H1 (cell line): ENCODE results near the gene TNIK. TPM values are rescaled to one million over a fixed set of nuclear protein-coding genes. Genes with fewer than 3 reads are reported as not detected.

Experiments used
- TBP ChIP-seq: IDR thresholded peaks from 2 replicates; pipeline ENCODE4 v1.6.1; 2011; ENCODE audit warnings: low read depth, low read length, improper control_type of control experiment
- polyA plus RNA-seq, 7 experiments: library from polyadenylated mRNA; depleted of rRNA in 3 of 7; stranded (reverse) in 5 of 7; unstranded in 2 of 7; fragments of >200 nt in 5 of 7; fragments of 200-250 nt in 2 of 7; gene quantifications; 1 replicate in 5 of 7; 2 replicates in 1 of 7; 4 replicates in 1 of 7; pipeline versions ENCODE4 v1.2.1 to v1.2.3, GENCODE V29; 2011 to 2013; ENCODE audit warnings: missing spikeins in 2 of 7, mixed read lengths in 2 of 7
- total RNA-seq: library from RNA; stranded (reverse); fragmentation: NEBNext Ultra II Directional; extraction: Animal tissue kit (Norgen Biotek cat#: 25700); gene quantifications from 2 replicates; pipeline ENCODE4 v1.2.1, GENCODE V29; 2021
- TF ChIP-seq, protein P1 (sequence below): IDR thresholded peaks from 2 replicates; pipeline ENCODE4 v1.6.1; 2012; ENCODE audit warnings: inconsistent platforms

The TNIK gene
- total and polyA plus RNA-seq, 2 of the 8 experiments (the other 6 are each of a cell fraction or from before 2014, with no cell fraction given): 7.4 to 42.0 TPM

DNA sequence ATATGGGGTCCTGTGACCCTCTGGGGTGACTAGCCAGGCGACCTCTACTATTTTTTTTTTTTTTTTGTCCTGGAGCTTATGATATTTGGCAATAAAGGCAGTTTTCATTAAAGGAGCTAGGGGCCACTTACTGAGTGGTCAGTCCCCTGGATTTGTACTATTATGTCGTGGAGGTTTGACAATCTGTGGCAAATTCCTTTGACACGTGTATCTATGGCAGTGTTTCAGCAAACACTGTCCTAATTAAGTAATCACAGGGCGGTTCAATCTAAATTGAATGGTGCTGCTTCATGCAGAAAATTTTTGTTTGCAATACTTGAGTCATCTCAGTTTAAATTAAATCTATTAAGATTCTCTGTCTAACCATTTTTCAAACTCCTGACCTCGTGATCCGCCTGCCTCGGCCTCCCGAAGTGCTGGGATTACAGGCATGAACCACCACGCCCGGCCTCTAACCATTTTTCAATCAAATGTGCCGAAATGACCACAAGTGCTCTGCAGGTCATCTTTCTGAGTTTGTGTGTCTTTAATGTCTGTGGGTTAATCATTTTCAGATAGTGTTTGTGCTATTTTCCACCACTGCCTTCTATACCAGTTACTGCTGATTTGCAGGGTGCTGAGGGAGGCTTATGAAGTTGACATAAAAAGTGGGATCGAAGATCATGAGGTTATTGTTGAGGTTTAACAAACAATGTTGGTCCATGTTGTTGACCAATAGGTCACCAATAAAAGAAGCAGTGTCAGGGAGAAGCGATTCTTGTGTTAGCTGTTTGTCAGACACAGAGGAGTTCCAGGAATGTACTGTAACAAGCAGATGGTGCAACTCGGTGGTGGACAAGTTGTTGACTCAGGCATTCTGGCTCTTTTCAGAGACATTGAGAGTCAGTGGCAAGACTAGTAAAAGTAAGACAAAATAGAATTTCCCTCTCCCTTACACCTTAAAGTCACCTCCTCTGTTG lies 415.1 kb downstream of the TNIK start (continued):
- TF ChIP-seq, protein P1, sequence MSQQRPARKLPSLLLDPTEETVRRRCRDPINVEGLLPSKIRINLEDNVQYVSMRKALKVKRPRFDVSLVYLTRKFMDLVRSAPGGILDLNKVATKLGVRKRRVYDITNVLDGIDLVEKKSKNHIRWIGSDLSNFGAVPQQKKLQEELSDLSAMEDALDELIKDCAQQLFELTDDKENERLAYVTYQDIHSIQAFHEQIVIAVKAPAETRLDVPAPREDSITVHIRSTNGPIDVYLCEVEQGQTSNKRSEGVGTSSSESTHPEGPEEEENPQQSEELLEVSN: no peak
- no peak for TF ChIP-seq TBP
